OCI-LY7 (cell line): ENCODE measurements around the gene CAMK2B. TPM values are rescaled to one million over a fixed set of nuclear protein-coding genes. Genes with fewer than 3 reads are reported as not detected.

Experiments
- BruUV-seq: library from RNA; stranded (reverse); fragments of 400-500 nt; replicated peaks from 2 replicates; lab custom pipeline; 2021; lab: Mats Ljungman, UMichigan
- CTCF ChIA-PET: fragments of 300-600 bp; sonication (Branson Sonifier 250); formaldehyde crosslinking; loops from one replicate; lab custom pipeline; 2022; ENCODE audit warnings: antibody characterized with exemption; ENCODE audit not compliant: unreplicated experiment; lab: Charles Lee
- POLR2A ChIA-PET: fragments of 300-600 bp; sonication (Branson Sonifier 250); formaldehyde crosslinking; loops from one replicate; lab custom pipeline; 2022; ENCODE audit warnings: antibody characterized with exemption; lab: Charles Lee
- DNase-seq: peaks from one replicate; pipeline ENCODE4 v3.0.0-alpha.2; 2015; ENCODE audit warnings: low spot score
- H2AFZ ChIP-seq: fragments of 200-600 bp; sonication (generic), shearing (Covaris generic); 2 replicates; pipeline ENCODE4 v1.6.1; 2014; ENCODE audit warnings: mild to moderate bottlenecking, antibody characterized with exemption, low read length, moderate library complexity
- H3K27ac ChIP-seq: fragments of 200-600 bp; sonication (generic); 2 replicates; pipeline ENCODE4 v1.5.1; 2014; ENCODE audit warnings: mixed run types, low read depth, mild to moderate bottlenecking, moderate library complexity, low read length, inconsistent platforms; ENCODE audit not compliant: poor library complexity, severe bottlenecking
- H3K36me3 ChIP-seq: fragments of 200-600 bp; sonication (generic); 2 replicates; pipeline ENCODE4 v1.6.1; 2014; ENCODE audit warnings: mild to moderate bottlenecking, antibody characterized with exemption, low read length, moderate library complexity, mixed read lengths; ENCODE audit not compliant: insufficient read depth
- H3K4me1 ChIP-seq: fragments of 200-600 bp; sonication (generic); 2 replicates; pipeline ENCODE4 v1.5.1; 2014; ENCODE audit warnings: mild to moderate bottlenecking, low read length; ENCODE audit not compliant: insufficient read depth, poor library complexity, severe bottlenecking
- H3K4me2 ChIP-seq: fragments of 200-600 bp; sonication (generic); 2 replicates; pipeline ENCODE4 v1.6.1; 2014; ENCODE audit warnings: mild to moderate bottlenecking, low read length
- H3K4me3 ChIP-seq: fragments of 200-600 bp; sonication (generic); 2 replicates; pipeline ENCODE4 v1.5.1; 2014; ENCODE audit warnings: mild to moderate bottlenecking, low read depth, low read length; ENCODE audit not compliant: poor library complexity, severe bottlenecking
- H3K79me2 ChIP-seq: fragments of 200-600 bp; sonication (generic); 2 replicates; pipeline ENCODE4 v1.6.1; 2016; ENCODE audit warnings: low read depth, mild to moderate bottlenecking, low read length, moderate library complexity, mixed read lengths; ENCODE audit not compliant: insufficient read depth
- H3K9me2 ChIP-seq: fragments of 200-600 bp; sonication (generic); 2 replicates; pipeline ENCODE4 v1.6.1; 2016; ENCODE audit warnings: mild to moderate bottlenecking, low read length, mixed read lengths; ENCODE audit not compliant: insufficient read depth
- H3K9me3 ChIP-seq: fragments of 200-600 bp; sonication (generic); 2 replicates; pipeline ENCODE4 v1.6.1; 2014; ENCODE audit warnings: mild to moderate bottlenecking, mixed run types, low read length, mixed read lengths
- H4K20me1 ChIP-seq: fragments of 200-600 bp; sonication (generic); 2 replicates; pipeline ENCODE4 v1.6.1; 2014; ENCODE audit warnings: mild to moderate bottlenecking, antibody characterized with exemption, low read length, moderate library complexity, mixed read lengths; ENCODE audit not compliant: insufficient read depth
- EZH2phosphoT487 ChIP-seq: fragments of 200-600 bp; sonication (generic); IDR thresholded peaks from 2 replicates; pipeline ENCODE4 v1.6.1; 2018; ENCODE audit warnings: low read depth, borderline replicate concordance, mild to moderate bottlenecking, mixed run types, antibody characterized with exemption, low read length, moderate library complexity, mixed read lengths
- intact Hi-C: fragments of 100-400 bp; cut with micrococcal nuclease; formaldehyde crosslinking; loops from one replicate; pipeline ENCODE4 v1.10.0; 2022; ENCODE audit not compliant: unreplicated experiment
- total RNA-seq, 2 experiments: library from RNA; depleted of rRNA in 1 of 2; stranded (reverse); fragments of >200 nt in 1 of 2; shearing (Covaris generic) in 1 of 2; gene quantifications; 2 replicates each; pipeline ENCODE4 v1.2.3, GENCODE V29; 2014 to 2022
- TF ChIP-seq, protein P1 (sequence below): fragments of 200-600 bp; sonication (generic); conservative IDR thresholded peaks from 2 replicates; pipeline ENCODE4 v1.5.1; 2014; ENCODE audit warnings: mild to moderate bottlenecking, antibody characterized with exemption, low read length, moderate library complexity, mixed read lengths

Gene CAMK2B
- total RNA-seq, 2 experiments from 2014 or later = 0.66 to 1.1 TPM

GRCh38 chr7:44187636-44188416 is 137.6 kb downstream of the CAMK2B start:
- intact Hi-C loops = no loop called here
- Histone ChIP-seq H3K79me2 (no peaks in the 10 kb centered on the region), H3K4me1 (no peaks in the 10 kb centered on the region), H3K36me3 (no peaks in the 10 kb centered on the region), H3K9me3 (no peaks in the 10 kb centered on the region), H2AFZ (no peak overlapping the region), H3K9me2 (no peaks in the 10 kb centered on the region), H3K27ac (no peak overlapping the region), H4K20me1 (no peaks in the 10 kb centered on the region), H3K4me3 (no peak overlapping the region), H3K4me2 (no peak overlapping the region)
- POLR2A ChIA-PET = no interaction called here
- BruUV-seq = no TSS peak
- CTCF ChIA-PET = no interaction called here
- TF ChIP-seq EZH2phosphoT487 = no peak
- TF ChIP-seq, protein P1, sequence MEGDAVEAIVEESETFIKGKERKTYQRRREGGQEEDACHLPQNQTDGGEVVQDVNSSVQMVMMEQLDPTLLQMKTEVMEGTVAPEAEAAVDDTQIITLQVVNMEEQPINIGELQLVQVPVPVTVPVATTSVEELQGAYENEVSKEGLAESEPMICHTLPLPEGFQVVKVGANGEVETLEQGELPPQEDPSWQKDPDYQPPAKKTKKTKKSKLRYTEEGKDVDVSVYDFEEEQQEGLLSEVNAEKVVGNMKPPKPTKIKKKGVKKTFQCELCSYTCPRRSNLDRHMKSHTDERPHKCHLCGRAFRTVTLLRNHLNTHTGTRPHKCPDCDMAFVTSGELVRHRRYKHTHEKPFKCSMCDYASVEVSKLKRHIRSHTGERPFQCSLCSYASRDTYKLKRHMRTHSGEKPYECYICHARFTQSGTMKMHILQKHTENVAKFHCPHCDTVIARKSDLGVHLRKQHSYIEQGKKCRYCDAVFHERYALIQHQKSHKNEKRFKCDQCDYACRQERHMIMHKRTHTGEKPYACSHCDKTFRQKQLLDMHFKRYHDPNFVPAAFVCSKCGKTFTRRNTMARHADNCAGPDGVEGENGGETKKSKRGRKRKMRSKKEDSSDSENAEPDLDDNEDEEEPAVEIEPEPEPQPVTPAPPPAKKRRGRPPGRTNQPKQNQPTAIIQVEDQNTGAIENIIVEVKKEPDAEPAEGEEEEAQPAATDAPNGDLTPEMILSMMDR = no peak
- DNase-seq = no peak

GRCh38 chr7:44186736-44187135 is 138.7 kb downstream of the CAMK2B start:
- DNase-seq = no peak
- intact Hi-C loops = no loop called here
- ChIA-PET CTCF (no interaction called here), POLR2A (no interaction called here)
- Histone ChIP-seq H3K9me2 (no peaks in the 10 kb centered on the region), H3K4me1 (no peaks in the 10 kb centered on the region), H3K4me3 (no peak overlapping the region), H4K20me1 (no peaks in the 10 kb centered on the region), H3K79me2 (no peaks in the 10 kb centered on the region), H2AFZ (no peak overlapping the region), H3K9me3 (no peaks in the 10 kb centered on the region), H3K36me3 (no peaks in the 10 kb centered on the region), H3K4me2 (no peak overlapping the region), H3K27ac (no peak overlapping the region)
- TF ChIP-seq, protein P1 = no peak
- TF ChIP-seq EZH2phosphoT487 = no peak
- no TSS peak for BruUV-seq

- Histone ChIP-seq H3K27ac (no peak overlapping the region), H3K9me2 (no peaks in the 10 kb centered on the region), H3K79me2 (no peaks in the 10 kb centered on the region), H3K4me2 (no peak overlapping the region), H3K9me3 (no peaks in the 10 kb centered on the region), H3K4me1 (no peaks in the 10 kb centered on the region), H3K36me3 (no peaks in the 10 kb centered on the region), H4K20me1 (no peaks in the 10 kb centered on the region), H3K4me3 (no peak overlapping the region), H2AFZ (no peak overlapping the region)
- TF ChIP-seq, protein P1 = no peak
- no peak for TF ChIP-seq EZH2phosphoT487
- no TSS peak for BruUV-seq
- POLR2A ChIA-PET = no interaction called here
- CTCF ChIA-PET = no interaction called here
- intact Hi-C loops = no loop called here
- no peak for DNase-seq
These were observed 139.7 kb downstream of the CAMK2B start for GRCh38 chr7:44185729-44186128.
